HG02610 (cell line): ENCODE data around the gene DHRS7C.

Experiments used
- ATAC-seq: cut with Tn5 transposase; IDR thresholded peaks from one replicate; pipeline ENCODE4 v1.9.1; 2021; ENCODE audit warnings: mild to moderate bottlenecking, moderate library complexity; ENCODE audit not compliant: unreplicated experiment

The DHRS7C gene, protein sequence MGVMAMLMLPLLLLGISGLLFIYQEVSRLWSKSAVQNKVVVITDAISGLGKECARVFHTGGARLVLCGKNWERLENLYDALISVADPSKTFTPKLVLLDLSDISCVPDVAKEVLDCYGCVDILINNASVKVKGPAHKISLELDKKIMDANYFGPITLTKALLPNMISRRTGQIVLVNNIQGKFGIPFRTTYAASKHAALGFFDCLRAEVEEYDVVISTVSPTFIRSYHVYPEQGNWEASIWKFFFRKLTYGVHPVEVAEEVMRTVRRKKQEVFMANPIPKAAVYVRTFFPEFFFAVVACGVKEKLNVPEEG

DNA sequence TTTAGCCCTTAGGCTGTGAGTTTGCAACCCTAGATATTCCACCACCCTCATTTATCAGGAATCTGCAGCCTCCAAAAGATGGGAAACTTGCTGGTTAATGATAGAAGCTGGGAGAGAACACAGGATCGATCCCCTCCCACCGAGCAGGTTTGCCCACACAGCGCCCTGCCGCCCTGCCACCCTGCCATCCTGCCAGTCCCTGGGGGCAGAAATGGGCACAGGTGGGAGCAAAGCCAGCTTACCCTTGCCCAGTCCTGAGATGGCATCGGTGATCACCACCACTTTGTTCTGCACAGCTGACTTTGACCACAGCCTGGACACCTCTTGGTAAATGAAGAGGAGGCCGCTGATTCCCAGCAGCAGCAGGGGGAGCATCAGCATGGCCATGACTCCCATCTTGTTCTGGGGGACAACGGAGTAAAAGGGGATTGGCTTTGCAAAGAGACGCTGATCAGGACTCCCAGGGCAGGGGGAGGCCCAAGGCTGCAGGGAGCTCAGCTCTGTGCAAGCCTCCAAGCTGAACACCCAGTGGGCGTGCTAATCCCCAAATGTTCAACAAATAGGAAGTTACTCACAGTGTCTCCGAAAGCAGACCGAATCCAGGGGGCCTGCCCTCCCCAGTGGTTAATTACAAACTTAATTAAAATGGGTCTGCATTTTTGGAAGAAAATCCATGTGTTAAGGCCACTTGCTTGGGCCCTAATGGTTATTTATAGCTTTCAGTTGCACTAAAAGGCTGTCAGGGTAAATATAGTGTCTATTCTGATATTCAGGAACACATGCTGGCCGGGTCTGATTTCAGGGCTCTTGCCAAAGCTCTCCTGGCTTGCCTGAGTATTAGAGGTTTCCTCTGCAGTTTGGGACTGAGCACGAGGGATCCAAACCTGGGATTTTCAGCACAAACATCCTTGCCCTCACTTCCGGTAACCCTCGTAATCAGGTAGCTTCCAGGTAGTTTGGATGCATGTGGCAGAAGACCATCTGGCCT, at the start of gene DHRS7C:
TSS of gene DHRS7C (minus strand) at position 704 of the 988 bp plus-strand sequence. CDS start at position 396, 308 bp downstream.
- no peak for ATAC-seq

DNA sequence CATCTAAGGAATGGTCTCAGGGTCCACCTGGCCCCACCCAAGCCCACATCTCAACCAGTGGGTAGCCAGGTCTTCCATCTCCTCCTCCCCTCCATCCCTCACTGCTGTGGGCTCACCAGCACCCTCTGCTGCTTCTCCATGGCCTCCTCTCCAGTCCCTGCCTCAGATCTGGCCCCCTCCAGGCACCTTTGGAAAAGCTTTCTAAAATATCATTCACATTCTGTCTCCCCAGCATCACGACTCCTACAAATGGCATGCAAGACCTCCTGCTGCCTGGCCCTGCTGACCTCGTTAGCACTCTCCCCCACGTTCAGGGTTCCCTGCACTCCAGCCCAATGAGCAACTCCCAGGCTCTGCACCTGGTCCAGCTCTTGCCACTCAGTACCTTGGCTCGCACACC, 48.0 kb upstream of the DHRS7C start:
- ATAC-seq = no peak

GRCh38 chr17:9837551-9838471, 46.4 kb upstream of the DHRS7C start:
- ATAC-seq = no peak

DNA sequence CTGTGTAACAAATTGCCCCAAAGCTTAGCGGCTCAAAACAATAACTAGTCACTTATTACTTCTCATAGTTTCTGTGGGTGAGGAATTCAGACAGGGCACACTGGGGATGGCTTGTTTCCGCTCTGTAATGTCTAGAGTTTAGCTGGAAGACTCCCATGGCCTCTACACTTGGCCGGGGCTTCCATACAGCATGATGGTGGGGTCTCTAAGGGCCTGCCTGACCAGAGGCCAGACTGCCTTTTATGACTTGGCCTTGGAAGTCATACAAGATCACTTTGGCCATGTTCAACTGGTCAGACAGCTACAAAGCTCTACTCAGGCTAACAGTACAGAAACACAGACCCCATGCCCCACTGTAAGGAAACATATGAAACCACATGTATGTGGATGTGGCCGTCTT, 42.5 kb upstream of the DHRS7C start:
- no peak for ATAC-seq

GRCh38 chr17:9830711-9831110, 39.3 kb upstream of the DHRS7C start:
- no peak for ATAC-seq

DNA sequence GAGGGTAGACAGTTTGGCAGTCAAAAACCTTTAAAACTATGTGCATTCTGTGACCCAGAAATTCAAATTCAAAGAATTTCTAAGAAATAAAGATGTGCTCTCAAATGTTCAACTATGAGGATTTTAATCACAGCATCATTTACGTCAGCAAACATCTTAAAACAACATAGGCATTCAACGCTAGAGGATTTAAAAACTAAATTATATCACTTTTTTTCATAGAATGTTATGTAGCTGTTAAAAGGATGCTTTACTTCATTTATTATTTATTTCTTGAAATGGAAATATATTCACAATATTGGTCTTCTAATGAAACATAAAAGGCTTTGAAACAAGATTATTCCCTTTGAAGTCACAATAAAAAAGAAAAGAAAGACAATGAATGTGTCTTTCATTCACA, 38.0 kb upstream of the DHRS7C start:
- no peak for ATAC-seq

- no peak for ATAC-seq
Measured at GRCh38 chr17:9828296-9829295, 37.2 kb upstream of the DHRS7C start.

DNA sequence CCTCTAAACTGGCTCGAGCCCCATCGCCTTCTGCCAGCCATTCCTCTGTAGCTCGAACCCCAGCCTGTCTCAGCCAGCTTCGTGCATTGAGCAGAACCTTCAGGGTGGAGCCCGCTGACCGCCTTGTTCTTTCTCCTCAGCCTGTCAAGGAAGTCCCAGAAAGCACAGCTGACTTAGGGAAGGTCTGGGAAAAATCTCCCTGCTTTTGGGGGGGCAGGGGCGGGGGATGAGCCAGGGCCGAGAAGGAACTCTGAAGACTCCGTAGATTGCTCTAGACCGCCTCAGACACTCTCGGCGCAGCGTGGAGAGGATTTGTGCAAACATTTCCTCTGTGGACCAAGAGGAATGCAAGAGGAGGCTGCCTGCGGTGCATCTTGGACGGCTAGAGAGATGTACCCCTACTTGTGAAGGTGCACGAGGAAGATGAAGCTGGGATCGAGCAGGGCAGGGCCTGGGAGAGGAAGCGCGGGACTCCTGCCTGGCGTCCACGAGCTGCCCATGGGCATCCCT, 34.3 kb upstream of the DHRS7C start, which contains the start of gene GLP2R:
TSS of gene GLP2R (plus strand) at position 284 of the 510 bp plus-strand sequence. CDS start at position 424, 140 bp downstream.
- ATAC-seq = no peak

- ATAC-seq = no peak
Measured at GRCh38 chr17:9824797-9825338, 33.5 kb upstream of the DHRS7C start.

GRCh38 chr17:9824094-9824493, 32.7 kb upstream of the DHRS7C start:
- no peak for ATAC-seq

- no peak for ATAC-seq
Measured at GRCh38 chr17:9821921-9822320, 30.5 kb upstream of the DHRS7C start, which contains the start of gene GSG1L2. Gene GSG1L2, minus strand, starts transcription at chr17:9822079. Its CDS starts 8 bp downstream, at chr17:9822071.

GRCh38 chr17:9820448-9820847, 29.1 kb upstream of the DHRS7C start:
- ATAC-seq = no peak

- ATAC-seq = no peak
Measured at GRCh38 chr17:9818760-9819159, 27.4 kb upstream of the DHRS7C start.

- no peak for ATAC-seq
Measured at GRCh38 chr17:9817086-9817485, 25.7 kb upstream of the DHRS7C start.

GRCh38 chr17:9816472-9816871, 25.1 kb upstream of the DHRS7C start:
- ATAC-seq = no peak

- no peak for ATAC-seq
Measured at GRCh38 chr17:9814337-9814945, 23.0 kb upstream of the DHRS7C start.

- ATAC-seq = no peak
Measured at GRCh38 chr17:9813166-9813565, 21.8 kb upstream of the DHRS7C start.

- ATAC-seq = no peak
Measured at GRCh38 chr17:9811537-9811936, 20.1 kb upstream of the DHRS7C start.
